MV-4-11 (cell line): ENCODE data around the gene OARD1.

Experiments
- DNase-seq: peaks from one replicate; lab custom pipeline; 2025; lab: John Stamatoyannopoulos, UW

OARD1 gene

DNA sequence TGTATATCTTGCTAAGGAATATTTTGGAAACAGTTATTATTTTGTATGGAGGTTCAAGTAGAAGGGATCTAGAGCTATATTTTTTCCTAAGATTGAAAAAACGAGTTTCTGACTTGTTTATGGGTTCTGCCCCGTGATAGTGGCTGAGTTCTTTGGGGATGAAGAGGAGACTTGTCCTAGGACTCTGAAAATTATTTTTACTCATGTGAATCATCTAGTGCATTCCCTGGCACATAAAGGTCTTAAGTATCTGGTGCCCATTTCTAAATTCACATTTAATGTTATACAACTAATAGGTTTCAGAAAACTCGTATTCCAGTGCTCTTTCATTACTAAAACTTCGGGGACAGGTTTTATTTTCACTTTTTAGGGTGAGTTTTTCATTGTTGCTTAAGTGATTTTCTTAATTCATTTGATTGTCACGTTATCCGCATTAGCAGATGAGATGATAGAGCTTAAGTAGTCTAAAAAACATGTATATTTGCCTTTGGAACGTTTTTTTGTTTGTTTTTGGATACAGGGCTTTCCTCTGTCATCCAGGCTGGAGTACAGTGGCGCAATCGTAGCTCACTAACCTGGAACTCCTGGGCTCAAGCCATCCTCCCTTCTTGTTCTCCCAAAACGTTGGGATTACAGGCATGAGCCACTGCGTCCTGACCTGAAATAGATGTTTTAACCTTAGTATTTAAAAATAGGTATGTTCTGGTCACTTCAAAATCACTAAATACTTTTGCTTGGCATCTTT is 2.7 kb upstream of the OARD1 start:
- peak; percentile 33 for DNase-seq

DNA sequence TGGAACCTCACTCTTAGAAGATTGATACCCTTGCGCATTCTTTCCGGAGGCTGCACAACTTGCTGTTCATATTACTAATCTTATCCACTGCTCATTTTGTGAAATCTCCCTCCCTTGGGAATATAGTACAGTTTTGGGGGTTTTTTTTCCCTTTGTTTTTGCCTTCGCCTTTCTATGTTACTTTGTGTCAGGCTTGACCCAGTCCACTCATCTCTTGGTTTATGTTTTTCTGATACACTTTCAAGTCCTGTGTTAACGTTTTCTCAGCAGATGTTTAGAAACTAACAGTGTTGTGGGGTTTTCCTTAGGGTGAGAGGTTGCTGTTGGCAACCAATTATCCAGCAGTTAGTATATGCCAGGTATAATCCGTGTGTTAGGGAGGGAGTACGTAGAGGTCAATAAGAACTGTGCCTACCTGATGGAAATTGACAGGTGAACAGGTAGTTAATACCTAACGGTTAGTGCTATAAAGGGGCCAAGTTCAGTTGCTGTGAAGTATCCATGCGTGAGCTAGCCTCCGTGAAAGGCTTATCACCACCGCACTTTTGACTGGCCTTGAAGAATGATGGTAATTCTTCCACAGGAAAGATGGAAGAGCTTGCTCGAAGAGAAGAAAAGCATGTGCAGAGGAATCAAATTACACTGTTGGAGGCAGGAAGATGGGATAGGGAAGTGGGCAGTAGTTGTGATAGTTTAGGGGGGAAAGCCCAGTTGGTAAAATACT is 2.0 kb upstream of the OARD1 start:
- no peak for DNase-seq

DNA sequence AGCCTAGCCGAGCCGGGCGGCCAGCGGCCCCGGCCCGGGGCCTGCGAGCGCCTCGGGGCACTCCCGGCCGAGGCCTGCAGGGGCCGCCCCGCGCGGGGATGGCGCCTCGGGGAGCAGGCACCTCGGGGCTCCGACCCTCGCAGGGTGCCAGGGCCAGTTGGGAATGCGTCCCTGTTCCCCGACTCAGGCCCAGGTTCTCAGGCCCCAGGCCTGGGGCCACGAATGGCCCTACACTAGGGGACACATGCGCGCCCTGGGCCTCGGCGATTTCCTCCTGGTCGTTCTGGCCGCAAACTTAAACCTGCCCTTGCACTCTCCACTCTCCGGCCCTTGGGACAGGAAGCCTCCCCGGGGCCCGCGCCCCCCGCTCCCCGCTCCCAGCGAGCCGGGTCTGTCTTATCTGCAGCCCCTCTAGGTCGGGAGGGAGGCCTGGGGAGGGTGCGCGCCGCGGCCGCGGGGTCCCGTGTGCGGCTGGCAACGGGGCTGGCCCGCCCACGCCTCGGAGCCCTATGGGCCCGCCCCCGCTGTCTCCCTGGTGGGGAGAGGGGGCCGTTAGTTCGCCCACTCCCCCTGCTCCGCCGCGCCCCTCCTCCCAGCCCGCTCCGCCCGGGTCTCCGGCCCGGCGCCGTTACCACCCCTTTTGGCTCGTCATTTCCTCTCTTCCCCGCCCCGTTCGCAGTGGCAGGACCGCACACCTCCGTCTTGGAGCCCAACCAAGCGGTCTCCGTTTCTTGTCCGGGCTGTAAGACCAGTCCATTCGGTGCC is 1.2 kb upstream of the OARD1 start:
- peak; percentile 65 for DNase-seq

DNA sequence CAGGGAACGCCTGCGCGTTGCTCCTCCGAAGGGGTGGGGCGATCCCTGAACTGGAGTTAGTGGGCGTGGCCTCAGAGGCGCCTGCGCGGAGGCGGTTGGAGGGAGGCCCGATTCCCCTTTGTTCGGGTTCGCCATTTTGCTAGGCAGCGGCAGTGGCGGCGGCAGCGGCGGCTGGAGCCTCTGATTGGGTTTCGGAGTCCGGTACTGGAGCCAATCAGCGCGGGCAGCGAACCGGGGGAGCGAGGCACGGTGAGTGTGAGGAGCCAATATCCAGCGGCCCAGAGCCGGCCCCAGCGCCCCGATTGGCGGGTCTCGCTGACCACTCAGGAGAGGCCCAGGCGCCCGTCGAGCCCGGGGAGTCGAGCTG is 663 bp upstream of the OARD1 start, which contains the start of gene NFYA:
Gene NFYA, plus strand, starts transcription at position 139 of the 367 bp plus-strand sequence. CDS start 6,116 bp downstream, outside the sequence.
- DNase-seq, result no peak

DNA sequence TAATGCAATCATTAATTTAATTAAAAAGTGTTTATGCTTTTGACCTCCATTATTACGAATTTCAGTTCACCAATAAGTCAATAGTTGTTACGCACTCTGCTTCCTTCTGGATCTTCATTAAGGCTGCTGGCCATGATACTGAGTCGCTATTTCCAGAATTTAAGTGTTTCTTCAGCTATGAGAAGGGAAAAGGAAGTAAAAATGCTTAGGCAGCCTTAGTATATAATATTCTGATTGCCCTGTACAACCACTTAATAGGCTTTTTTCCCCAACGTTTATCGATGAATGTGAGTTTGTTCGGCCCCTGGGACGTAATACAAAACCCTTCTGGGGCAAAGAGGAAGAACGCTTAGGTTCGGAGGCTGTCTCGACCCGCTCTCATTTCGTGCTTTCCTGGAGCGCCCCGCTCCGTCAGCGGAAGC is 644 bp downstream of the OARD1 start:
- no peak for DNase-seq

DNA sequence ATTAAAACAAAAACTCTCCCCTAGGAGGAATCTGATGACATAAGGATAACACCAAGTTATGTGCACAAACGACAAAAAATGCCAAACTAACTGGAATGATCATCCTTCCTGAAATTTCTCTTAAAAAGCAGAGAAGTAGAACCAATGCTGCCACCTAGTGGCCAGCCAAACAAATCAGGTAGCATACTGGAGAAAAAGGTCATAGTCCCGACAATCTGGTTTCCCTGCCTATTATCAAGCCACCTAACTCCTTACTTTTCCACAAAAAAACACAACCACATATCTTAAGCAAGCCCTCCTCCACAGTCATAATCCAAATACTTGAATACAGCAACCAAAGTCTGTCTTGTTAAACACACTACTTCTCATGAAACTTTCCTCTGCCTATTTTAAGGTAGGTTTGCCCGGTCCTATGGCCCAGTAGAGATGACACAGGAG is 5.3 kb downstream of the OARD1 start:
- DNase-seq, result peak; percentile 58

DNA sequence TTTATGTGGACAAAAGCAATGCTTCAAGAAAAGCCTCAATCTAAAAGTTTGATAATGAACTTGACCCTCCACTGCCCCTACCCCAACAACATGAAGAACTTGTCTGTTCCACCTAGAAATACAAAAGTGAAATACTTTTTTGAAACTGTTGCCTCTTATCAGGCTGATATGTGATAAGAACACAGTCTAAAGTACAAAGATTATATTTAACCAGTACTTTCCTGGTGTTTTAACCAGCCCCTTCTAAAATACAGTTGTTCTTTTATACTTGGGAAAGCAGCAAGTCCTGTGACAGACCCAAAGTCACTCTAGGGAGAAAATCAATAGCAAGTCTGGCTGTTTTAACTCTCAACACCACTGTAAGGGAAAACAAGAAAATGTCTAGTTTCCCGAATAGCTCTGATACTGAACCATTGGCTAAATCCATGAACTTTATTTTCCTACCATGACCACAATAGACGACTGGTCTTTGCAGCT is 6.6 kb downstream of the OARD1 start:
- DNase-seq, result no peak

DNA sequence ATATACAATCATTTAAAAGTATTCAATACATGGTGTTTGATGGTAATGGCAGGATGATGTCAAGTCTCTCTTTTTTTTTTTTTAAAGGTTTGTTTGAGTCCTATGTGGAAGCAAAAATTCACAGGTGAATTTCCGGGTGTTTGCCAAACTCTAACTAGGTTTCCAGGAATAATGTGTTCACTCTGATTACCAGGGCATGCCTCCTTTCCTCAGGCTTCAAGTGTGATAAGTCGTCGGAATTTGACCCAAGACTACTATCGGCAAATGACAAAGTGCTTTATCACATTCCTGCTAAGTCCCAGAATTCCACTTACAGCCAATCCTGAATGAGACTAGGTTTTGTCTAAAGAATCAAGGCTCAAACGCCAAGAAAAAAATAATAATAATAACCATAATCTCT is 7.3 kb downstream of the OARD1 start:
- DNase-seq, result no peak

DNA sequence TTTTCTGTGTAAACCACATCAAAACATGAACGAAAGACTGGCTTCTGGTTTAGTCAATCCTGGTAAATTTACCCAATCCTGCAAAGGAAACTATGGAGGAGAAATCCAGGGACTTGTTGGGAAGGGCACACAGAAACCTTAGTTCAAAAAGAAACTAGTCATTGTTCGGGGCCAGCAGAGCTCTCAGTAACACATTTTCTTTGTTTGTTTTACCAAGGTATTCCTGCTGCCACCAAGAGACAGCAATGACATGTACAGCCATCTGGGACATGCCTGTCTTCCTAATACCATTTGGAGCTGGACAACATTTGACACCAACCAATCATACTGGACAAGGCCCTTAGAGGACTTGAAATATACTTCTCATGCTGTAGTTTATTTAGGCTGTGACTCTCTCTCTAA is 8.3 kb downstream of the OARD1 start:
- no peak for DNase-seq

DNA sequence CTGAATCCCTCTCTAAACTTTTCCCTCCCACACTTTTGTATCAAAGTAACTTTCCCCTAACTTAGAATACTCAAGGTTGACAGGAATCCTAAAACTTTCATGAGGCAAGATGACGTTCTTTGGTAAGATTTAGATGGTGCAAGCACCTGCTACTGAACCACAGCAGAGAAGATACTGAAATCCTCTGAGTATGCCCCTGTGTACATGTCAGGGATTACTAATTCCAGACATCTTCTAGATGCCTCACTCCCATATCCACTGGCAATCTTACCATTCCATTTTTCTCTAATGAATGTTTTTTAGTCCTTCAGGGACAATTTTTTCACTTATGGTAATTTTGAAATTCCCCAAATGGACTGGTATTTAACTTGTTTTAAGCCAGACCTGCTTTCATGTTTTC is 10.1 kb downstream of the OARD1 start:
- DNase-seq, result no peak

DNA sequence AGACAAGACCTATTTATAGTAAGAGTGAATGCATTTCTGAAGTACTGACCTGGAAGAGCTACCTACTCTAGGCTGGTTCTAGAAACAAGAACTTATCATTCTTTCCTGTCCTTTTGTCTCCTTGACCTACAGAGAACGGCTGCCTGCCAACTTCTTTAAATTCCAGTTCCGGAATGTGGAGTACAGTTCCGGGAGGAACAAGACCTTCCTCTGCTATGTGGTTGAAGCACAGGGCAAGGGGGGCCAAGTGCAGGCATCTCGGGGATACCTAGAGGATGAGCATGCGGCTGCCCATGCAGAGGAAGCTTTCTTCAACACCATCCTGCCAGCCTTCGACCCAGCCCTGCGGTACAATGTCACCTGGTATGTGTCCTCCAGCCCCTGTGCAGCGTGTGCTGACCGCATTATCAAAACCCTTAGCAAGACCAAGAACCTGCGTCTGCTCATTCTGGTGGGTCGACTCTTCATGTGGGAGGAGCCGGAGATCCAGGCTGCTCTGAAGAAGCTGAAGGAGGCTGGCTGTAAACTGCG is 10.9 kb downstream of the OARD1 start:
- no peak for DNase-seq

DNA sequence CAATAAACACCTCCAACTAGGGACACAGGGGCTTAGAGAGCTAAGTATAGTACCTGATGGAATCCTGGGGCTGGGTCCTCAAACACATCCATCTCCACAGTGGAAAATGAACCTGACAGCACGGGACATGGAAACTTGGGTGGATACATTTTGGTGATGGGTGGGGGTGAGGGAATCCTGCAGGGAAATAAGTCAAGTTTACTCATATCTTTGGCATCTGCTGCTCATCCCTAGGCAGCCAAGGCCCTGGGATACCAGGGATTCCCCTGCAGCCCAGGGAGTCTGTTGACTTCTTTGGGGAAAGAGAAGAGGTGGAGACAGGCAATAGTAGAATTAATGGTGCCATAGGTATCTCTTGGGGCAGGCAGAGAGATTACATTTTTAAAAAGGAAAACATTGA is 12.6 kb downstream of the OARD1 start:
- DNase-seq, result no peak

DNA sequence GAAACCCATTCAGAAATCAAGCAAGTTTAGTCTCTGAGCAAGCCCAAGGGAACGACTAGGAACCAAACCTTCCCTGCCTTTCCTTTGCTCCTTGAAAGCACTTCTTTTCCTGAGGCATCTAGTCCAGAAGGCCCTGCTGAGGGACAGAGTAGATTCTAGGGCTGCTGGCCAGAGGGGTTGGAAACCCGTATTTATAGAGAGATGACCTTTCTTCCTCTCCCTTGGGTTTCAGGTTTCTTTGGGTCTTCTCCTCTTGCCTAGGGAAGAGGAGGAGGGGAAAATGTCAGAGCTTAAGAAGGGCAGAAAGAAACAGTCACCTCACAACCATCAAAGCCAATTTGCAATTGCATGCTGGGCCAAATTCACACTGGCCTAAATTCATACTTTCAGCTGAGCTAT is 13.4 kb downstream of the OARD1 start:
- DNase-seq, result no peak

DNA sequence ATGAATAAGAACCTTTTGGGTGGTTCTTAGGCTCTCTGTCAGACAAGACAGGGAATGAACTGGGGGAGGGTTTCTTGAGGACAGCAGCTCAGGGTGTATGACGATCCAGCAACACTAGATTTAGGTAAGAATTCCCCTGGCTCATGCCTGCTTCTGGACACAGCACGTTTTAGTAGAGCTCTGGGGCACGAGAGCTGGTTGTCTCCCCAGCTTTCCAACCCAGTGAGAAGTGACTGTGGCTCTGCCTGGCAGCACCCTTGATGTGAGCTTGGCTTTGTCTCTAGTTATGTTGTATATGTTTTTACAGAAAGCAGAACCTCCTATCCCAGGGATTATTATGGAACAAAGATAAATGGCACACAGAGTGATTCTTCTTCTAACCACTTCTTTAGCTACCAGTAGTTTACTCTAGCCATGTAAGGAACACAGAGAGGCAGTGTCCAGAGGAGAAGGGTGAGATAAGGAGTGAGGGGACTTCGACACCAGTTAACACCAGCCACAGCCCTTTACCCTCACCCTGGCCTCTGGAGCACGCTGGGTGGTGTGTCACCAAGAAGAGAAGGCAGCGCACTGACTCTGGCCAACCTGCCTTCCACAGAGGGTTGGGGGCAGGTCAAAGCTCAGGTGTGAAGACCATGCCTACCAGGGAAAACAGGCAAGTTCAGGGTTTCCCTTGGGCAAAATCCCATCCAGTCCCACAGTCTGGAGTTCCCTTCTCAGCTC is 15.2 kb downstream of the OARD1 start:
- DNase-seq, result no peak

DNA sequence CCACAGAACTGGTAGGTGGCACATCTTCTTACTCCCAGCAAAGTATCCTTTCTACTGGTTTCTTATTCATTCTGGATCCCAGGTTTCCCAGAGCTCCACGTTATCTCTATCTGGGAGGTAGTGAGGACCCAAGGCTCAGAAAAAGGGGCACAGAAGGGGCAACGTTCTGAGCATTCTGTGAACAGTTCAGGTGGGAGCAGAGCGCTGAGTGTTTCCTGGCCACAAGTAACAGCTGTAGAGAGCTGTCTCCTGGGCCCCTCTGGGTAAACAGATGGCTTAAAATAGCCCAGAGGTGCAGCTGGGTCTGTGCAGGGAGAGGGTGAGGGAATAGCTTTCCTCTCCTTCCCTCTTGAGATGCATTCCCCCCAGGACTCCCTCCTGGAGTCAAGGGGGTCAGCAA is 17.0 kb downstream of the OARD1 start:
- no peak for DNase-seq

DNA sequence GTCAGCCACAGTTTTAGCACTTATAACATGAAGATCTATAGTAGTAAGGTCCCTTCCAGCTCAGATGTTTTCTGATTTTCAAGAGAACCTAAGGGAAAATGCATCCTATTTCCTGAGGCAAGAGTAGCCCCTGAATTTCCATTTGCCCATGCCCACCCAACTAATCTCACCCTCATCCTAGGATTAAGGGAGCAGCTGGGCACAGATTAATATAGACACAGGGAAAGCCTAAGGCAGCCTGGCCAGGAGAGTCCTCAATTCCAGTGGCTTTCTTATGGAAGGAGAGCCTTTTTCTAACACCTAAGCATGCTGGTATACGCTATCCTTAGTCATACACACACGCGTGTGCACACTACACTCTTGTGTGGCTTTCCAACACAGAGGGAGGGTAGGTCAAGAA is 17.6 kb downstream of the OARD1 start:
- DNase-seq, result no peak

DNA sequence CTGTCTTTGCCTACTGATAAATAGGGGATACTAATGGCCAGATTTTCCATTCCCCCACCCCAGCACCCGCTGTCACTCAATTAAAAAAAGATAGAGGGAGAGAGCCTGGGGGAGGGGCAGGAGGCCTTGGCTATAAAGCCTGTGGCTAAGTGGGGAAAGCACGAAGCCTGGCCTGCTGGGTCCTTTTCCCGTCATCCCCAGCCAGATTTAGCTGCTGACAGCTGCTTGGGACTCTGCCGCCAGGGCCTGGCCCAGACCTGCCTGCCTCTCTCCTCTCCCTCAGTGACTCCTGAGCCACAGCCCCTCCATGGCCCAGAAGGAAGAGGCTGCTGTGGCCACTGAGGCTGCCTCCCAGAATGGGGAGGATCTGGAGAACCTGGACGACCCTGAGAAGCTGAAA is 19.1 kb downstream of the OARD1 start, which contains the start of gene APOBEC2:
Gene APOBEC2, plus strand, starts transcription at position 162 of the 400 bp plus-strand sequence. Its CDS starts 146 bp downstream, at position 308.
- no peak for DNase-seq

DNA sequence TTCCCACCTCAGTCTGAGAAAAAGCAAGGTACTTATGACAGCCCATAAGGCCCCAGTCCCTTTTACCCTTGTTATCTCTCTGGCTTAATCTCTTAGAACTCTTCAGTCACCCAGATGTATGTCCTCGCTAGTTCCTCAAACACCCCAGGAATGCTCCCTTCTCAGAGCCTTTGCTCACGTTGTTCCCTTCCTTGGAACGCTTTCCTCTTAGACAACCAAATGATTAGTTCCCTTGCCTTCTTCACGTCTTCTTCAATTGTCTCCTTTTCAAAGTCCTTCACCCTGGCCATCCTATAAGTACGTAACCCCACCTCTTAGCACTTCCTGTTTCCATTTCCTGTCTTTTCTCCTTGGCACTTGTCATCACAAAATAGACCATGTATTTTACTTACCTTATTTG is 20.3 kb downstream of the OARD1 start:
- DNase-seq, result peak; percentile 70

DNA sequence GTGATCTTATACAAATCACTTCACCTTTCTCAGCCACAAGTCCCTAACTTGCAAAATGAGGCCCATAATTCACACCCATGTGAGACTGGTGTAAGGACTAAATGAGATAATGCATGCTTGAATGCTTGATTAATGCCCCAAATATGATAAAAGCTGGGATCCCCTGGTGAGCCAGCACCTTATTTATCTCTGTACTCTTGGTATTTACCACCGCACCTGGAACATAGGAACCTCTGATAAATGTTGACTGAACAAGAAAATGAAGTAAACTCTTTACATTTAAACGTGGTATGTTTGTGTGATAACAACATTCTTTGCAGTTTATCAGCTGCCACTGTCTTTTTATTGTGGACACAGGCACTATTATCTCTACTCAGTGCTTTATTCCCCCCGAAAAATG is 21.6 kb downstream of the OARD1 start:
- DNase-seq, result no peak

DNA sequence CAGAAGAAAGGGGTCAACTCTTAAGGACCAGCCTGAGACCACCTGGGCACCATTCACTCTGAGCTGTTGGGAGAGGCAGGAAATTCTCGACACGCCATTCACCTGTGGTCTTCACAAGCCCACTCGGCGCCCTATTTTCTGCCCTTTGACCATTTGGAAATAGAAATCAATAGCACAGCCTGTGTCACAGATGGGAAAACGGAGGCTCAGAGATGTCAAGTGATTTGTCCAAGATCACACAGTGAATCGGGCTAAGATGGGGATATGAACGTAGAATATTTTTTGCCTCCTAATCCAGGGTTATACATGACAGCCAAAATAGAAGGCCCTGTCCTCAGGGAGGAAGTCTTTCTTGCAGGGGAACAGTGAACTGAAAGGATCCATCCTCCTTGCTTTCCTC is 22.2 kb downstream of the OARD1 start:
- no peak for DNase-seq

DNA sequence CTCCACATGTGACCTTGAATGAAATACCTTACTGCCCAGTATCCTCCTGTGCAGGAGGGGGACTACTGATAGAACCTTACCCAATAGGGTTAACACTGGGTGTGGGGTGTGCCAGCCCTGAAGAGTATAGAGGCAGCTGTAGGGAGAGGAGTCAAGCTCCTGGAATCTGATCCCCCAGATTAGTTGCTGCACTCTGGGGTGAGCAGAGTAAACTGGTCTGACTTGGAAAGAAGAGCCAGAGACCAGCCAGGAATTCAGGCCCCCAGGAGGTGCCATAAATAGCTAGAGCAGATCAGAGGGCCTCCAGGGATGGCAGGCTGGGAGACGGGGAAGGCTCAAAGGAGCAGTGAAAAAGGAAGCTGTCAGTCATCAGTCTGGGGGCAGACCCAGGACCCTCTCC is 22.6 kb downstream of the OARD1 start:
- DNase-seq, result no peak
